Rectal smooth muscle tissue (tissue), 1 donor: ENCODE measurements around the gene SOX11.

ENCODE experiments used
- H3K27ac ChIP-seq: one replicate; pipeline ENCODE4 v1.7.0; 2013; ENCODE audit warnings: low read depth, low read length, inconsistent platforms
- H3K27me3 ChIP-seq: one replicate; pipeline ENCODE4 v1.7.0; 2013; ENCODE audit warnings: low read length; ENCODE audit not compliant: control insufficient read depth, insufficient read depth
- H3K36me3 ChIP-seq: one replicate; pipeline ENCODE4 v1.7.0; 2013; ENCODE audit warnings: low read length; ENCODE audit not compliant: control insufficient read depth, insufficient read depth
- H3K4me1 ChIP-seq: one replicate; pipeline ENCODE4 v1.7.0; 2013; ENCODE audit warnings: low read length; ENCODE audit not compliant: control insufficient read depth, insufficient read depth
- H3K4me3 ChIP-seq: one replicate; pipeline ENCODE4 v1.7.0; 2013; ENCODE audit warnings: low read length
- H3K9ac ChIP-seq: one replicate; pipeline ENCODE4 v1.7.0; 2013; ENCODE audit warnings: low read length

Gene SOX11

GRCh38 chr2:5706717-5707455 lies 14.7 kb downstream of the SOX11 start:
- H3K4me1 ChIP-seq = no peaks in the 10 kb centered on the region
- H3K36me3 ChIP-seq = no peaks in the 10 kb centered on the region
- H3K27ac ChIP-seq = no peak overlapping the region
- peaks cover 3% of the 10 kb centered on the region for H3K27me3 ChIP-seq
- H3K4me3 ChIP-seq = no peak overlapping the region
- no peak overlapping the region for H3K9ac ChIP-seq

- Histone ChIP-seq H3K36me3 (no peaks in the 10 kb centered on the region), H3K9ac (no peak overlapping the region), H3K4me1 (no peaks in the 10 kb centered on the region), H3K4me3 (no peak overlapping the region), H3K27ac (no peak overlapping the region), H3K27me3 (no peaks in the 10 kb centered on the region)
Measured at GRCh38 chr2:5710615-5711014, 18.4 kb downstream of the SOX11 start.

- H3K9ac ChIP-seq = no peak overlapping the region
- no peaks in the 10 kb centered on the region for H3K4me1 ChIP-seq
- no peak overlapping the region for H3K4me3 ChIP-seq
- no peak overlapping the region for H3K27ac ChIP-seq
- H3K36me3 ChIP-seq = no peaks in the 10 kb centered on the region
- H3K27me3 ChIP-seq = no peaks in the 10 kb centered on the region
Measured at GRCh38 chr2:5713101-5713500, 20.9 kb downstream of the SOX11 start.

- H3K9ac ChIP-seq = no peak overlapping the region
- H3K36me3 ChIP-seq = no peaks in the 10 kb centered on the region
- H3K27ac ChIP-seq = no peak overlapping the region
- no peak overlapping the region for H3K4me3 ChIP-seq
- no peaks in the 10 kb centered on the region for H3K4me1 ChIP-seq
- H3K27me3 ChIP-seq = no peaks in the 10 kb centered on the region
Measured at GRCh38 chr2:5719629-5720334, 27.6 kb downstream of the SOX11 start.

GRCh38 chr2:5720426-5720825 lies 28.2 kb downstream of the SOX11 start:
- H3K4me1 ChIP-seq = no peaks in the 10 kb centered on the region
- no peaks in the 10 kb centered on the region for H3K27me3 ChIP-seq
- H3K27ac ChIP-seq = no peak overlapping the region
- no peaks in the 10 kb centered on the region for H3K36me3 ChIP-seq
- no peak overlapping the region for H3K9ac ChIP-seq
- H3K4me3 ChIP-seq = no peak overlapping the region

GRCh38 chr2:5722236-5722635 lies 30.1 kb downstream of the SOX11 start:
- no peak overlapping the region for H3K27ac ChIP-seq
- no peak overlapping the region for H3K4me3 ChIP-seq
- no peak overlapping the region for H3K9ac ChIP-seq
- no peaks in the 10 kb centered on the region for H3K27me3 ChIP-seq
- no peaks in the 10 kb centered on the region for H3K36me3 ChIP-seq
- no peaks in the 10 kb centered on the region for H3K4me1 ChIP-seq

- no peak overlapping the region for H3K27ac ChIP-seq
- H3K4me3 ChIP-seq = no peak overlapping the region
- H3K36me3 ChIP-seq = no peaks in the 10 kb centered on the region
- no peak overlapping the region for H3K9ac ChIP-seq
- no peaks in the 10 kb centered on the region for H3K27me3 ChIP-seq
- no peaks in the 10 kb centered on the region for H3K4me1 ChIP-seq
Measured at GRCh38 chr2:5723791-5724735, 31.9 kb downstream of the SOX11 start.

- H3K4me1 ChIP-seq = no peaks in the 10 kb centered on the region
- H3K27me3 ChIP-seq = no peaks in the 10 kb centered on the region
- no peak overlapping the region for H3K9ac ChIP-seq
- no peaks in the 10 kb centered on the region for H3K36me3 ChIP-seq
- H3K4me3 ChIP-seq = no peak overlapping the region
- H3K27ac ChIP-seq = no peak overlapping the region
Measured at GRCh38 chr2:5725072-5725471, 32.9 kb downstream of the SOX11 start.

- Histone ChIP-seq H3K4me1 (no peaks in the 10 kb centered on the region), H3K27me3 (no peaks in the 10 kb centered on the region), H3K9ac (no peak overlapping the region), H3K27ac (no peak overlapping the region), H3K4me3 (peak overlapping the region; percentile 9), H3K36me3 (no peaks in the 10 kb centered on the region)
Measured at GRCh38 chr2:5725794-5726463, 33.7 kb downstream of the SOX11 start.

GRCh38 chr2:5727235-5727634 lies 35.1 kb downstream of the SOX11 start:
- no peaks in the 10 kb centered on the region for H3K36me3 ChIP-seq
- H3K4me3 ChIP-seq = no peak overlapping the region
- H3K4me1 ChIP-seq = no peaks in the 10 kb centered on the region
- no peak overlapping the region for H3K27ac ChIP-seq
- H3K9ac ChIP-seq = no peak overlapping the region
- H3K27me3 ChIP-seq = no peaks in the 10 kb centered on the region

- Histone ChIP-seq H3K4me1 (no peaks in the 10 kb centered on the region), H3K27me3 (no peaks in the 10 kb centered on the region), H3K27ac (no peak overlapping the region), H3K9ac (no peak overlapping the region), H3K36me3 (no peaks in the 10 kb centered on the region), H3K4me3 (no peak overlapping the region)
Measured at GRCh38 chr2:5729416-5729815, 37.2 kb downstream of the SOX11 start.

- Histone ChIP-seq H3K4me3 (no peak overlapping the region), H3K27me3 (no peaks in the 10 kb centered on the region), H3K36me3 (no peaks in the 10 kb centered on the region), H3K4me1 (no peaks in the 10 kb centered on the region), H3K27ac (no peak overlapping the region), H3K9ac (no peak overlapping the region)
Measured at GRCh38 chr2:5730386-5730785, 38.2 kb downstream of the SOX11 start.
